Measurements from ENCODE around the gene CRYAB.

The CRYAB gene

GRCh38 chr11:111947143-111947542 is 35.6 kb upstream of the CRYAB start:
- Histone ChIP-seq H3K4me3 (replicated peaks; ENCODE audit: insufficient read depth, low read length) (no peak overlapping the region), H3K27ac (replicated peaks) (no peak overlapping the region), H3K27me3 (ENCODE audit: insufficient read depth, poor library complexity, severe bottlenecking) (no peaks in the 10 kb centered on the region)
- TF ChIP-seq POLR2AphosphoS5 (IDR thresholded peaks at IDR 0.05; ENCODE audit: low read depth): no peak
- no peak for TF ChIP-seq GABPA (IDR thresholded peaks at IDR 0.05; ENCODE audit: low read depth)
- no peak for TF ChIP-seq CTCF (IDR thresholded peaks at IDR 0.05; ENCODE audit: insufficient read depth, low read length)
- TF ChIP-seq SPI1 (IDR thresholded peaks at IDR 0.05; ENCODE audit: borderline replicate concordance, low read depth): no peak
- no peak for TF ChIP-seq REST (IDR thresholded peaks at IDR 0.05; ENCODE audit: insufficient replicate concordance, low read depth)
- DNase-seq (ENCODE audit: low read depth in 1 of 2, low spot score in 1 of 2): no peak

- Histone ChIP-seq H3K27ac (replicated peaks) (no peak overlapping the region), H3K27me3 (ENCODE audit: insufficient read depth, poor library complexity, severe bottlenecking) (no peaks in the 10 kb centered on the region), H3K4me3 (replicated peaks; ENCODE audit: insufficient read depth, low read length) (no peak overlapping the region)
- no peak for DNase-seq (ENCODE audit: low read depth in 1 of 2, low spot score in 1 of 2)
- no peak for TF ChIP-seq SPI1 (IDR thresholded peaks at IDR 0.05; ENCODE audit: borderline replicate concordance, low read depth)
- no peak for TF ChIP-seq POLR2AphosphoS5 (IDR thresholded peaks at IDR 0.05; ENCODE audit: low read depth)
- TF ChIP-seq CTCF (IDR thresholded peaks at IDR 0.05; ENCODE audit: insufficient read depth, low read length): no peak
- TF ChIP-seq REST (IDR thresholded peaks at IDR 0.05; ENCODE audit: insufficient replicate concordance, low read depth): no peak
- no peak for TF ChIP-seq GABPA (IDR thresholded peaks at IDR 0.05; ENCODE audit: low read depth)
These were observed 34.9 kb upstream of the CRYAB start for GRCh38 chr11:111946499-111946898.

- DNase-seq (ENCODE audit: low read depth in 1 of 2, low spot score in 1 of 2): no peak
- Histone ChIP-seq H3K27me3 (ENCODE audit: insufficient read depth, poor library complexity, severe bottlenecking) (no peaks in the 10 kb centered on the region), H3K27ac (replicated peaks) (no peak overlapping the region), H3K4me3 (replicated peaks; ENCODE audit: insufficient read depth, low read length) (no peak overlapping the region)
- no peak for TF ChIP-seq SPI1 (IDR thresholded peaks at IDR 0.05; ENCODE audit: borderline replicate concordance, low read depth)
- no peak for TF ChIP-seq GABPA (IDR thresholded peaks at IDR 0.05; ENCODE audit: low read depth)
- TF ChIP-seq REST (IDR thresholded peaks at IDR 0.05; ENCODE audit: insufficient replicate concordance, low read depth): no peak
- TF ChIP-seq POLR2AphosphoS5 (IDR thresholded peaks at IDR 0.05; ENCODE audit: low read depth): no peak
- no peak for TF ChIP-seq CTCF (IDR thresholded peaks at IDR 0.05; ENCODE audit: insufficient read depth, low read length)
These were observed 33.6 kb upstream of the CRYAB start for GRCh38 chr11:111945198-111945597.
